ENCODE data around the gene ZNF25. TPM values are rescaled to one million over a fixed set of nuclear protein-coding genes. Genes with fewer than 3 reads are reported as not detected.

Gene ZNF25
- total RNA-seq, 1 experiment from 2014 or later = 1.7 TPM

GRCh38 chr10:37906382-37906781 lies 70.1 kb downstream of the ZNF25 start:
- Histone ChIP-seq H3K4me1 (no peaks in the 10 kb centered on the region), H3K9me3 (peaks cover 10% of the 10 kb centered on the region), H3K27me3 (replicated peaks; ENCODE audit: control insufficient read depth, insufficient read depth, low read length) (no peaks in the 10 kb centered on the region), H3K4me3 (ENCODE audit: low read depth, low read length) (no peak overlapping the region), H3K36me3 (ENCODE audit: control insufficient read depth, insufficient read depth, low read length) (no peaks in the 10 kb centered on the region)
- Mint-ChIP-seq H3K27ac (ENCODE audit: unreplicated experiment) (no peak overlapping the region), H3K9me3 (ENCODE audit: unreplicated experiment) (peaks cover 31% of the 10 kb centered on the region), H3K27me3 (ENCODE audit: insufficient read depth, unreplicated experiment) (no peaks in the 10 kb centered on the region), H3K4me3 (ENCODE audit: unreplicated experiment) (no peak overlapping the region), H3K4me1 (ENCODE audit: low read depth, unreplicated experiment) (no peaks in the 10 kb centered on the region), H3K36me3 (ENCODE audit: insufficient read depth, unreplicated experiment) (no peaks in the 10 kb centered on the region)
- no peak for TF ChIP-seq CTCF (IDR thresholded peaks at IDR 0.05; ENCODE audit: insufficient read depth in 1 of 2, low read depth in 1 of 2, low read length in 1 of 2, severe bottlenecking in 1 of 2, unreplicated experiment in 1 of 2)
- ChIA-PET POLR2A (no interaction called here), CTCF (no interaction called here)
- BruUV-seq (replicated peaks) = no TSS peak
- intact Hi-C loops (cut with micrococcal nuclease; ENCODE audit: unreplicated experiment) = no loop called here
- DNase-seq = no peak

Other genes with a start within 250 kb of the ZNF25 start
- gene ZNF248, start 119.0 kb downstream of the ZNF25 start, total RNA-seq (2022) = 16.7 and 17.6 TPM in 2 replicates
- gene ZNF33A, start 34.0 kb upstream of the ZNF25 start, total RNA-seq (2022) = 33.9 and 36.3 TPM in 2 replicates
- gene ZNF37A, start 117.7 kb upstream of the ZNF25 start, total RNA-seq (2022) = 14.0 and 15.1 TPM in 2 replicates